ENCODE measurements around the gene FMR1NB.

- no peak for TF ChIP-seq CTCF (IDR thresholded peaks at IDR 0.05)
- no peak for TF ChIP-seq POLR2AphosphoS5 (IDR thresholded peaks at IDR 0.05)
- no peak for TF ChIP-seq POLR2A (IDR thresholded peaks at IDR 0.05)
Measured at GRCh38 chrX:147945286-147945685, 35.9 kb upstream of the FMR1NB start.
